Measurements from ENCODE around the gene TTC33. TPM values are rescaled to one million over a fixed set of nuclear protein-coding genes. Genes with fewer than 3 reads are reported as not detected.
A peak's percentile ranks its signal among the peaks of the same experiment; 100 is the strongest.

TTC33 gene
- total RNA-seq, 1 donor from 2014 or later = 7.0 TPM

DNA sequence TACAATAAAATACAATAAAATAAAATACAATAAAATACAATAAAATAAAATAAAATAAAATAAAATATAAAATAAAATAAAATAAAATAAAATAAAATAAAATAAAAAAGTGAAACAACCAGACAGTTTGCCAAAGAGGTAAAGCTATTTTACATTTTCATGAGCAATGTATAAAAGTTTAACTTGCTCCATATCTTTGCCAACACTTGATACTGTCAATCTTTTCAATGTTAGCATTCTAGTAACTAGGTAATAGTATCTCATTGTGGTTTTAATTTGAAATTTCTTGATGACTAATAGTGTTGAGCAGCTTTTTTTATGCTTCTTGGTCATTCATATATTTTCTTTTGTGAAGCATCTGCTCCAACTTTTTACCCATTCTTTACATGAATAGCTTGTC is 17.3 kb downstream of the TTC33 start:
- intact Hi-C loops (cut with DNase I) = loop anchor here (10.0 kb wide), 1 partner anchor 1154 kb away; no protein-coding TSS in a partner anchor
- TF ChIP-seq, protein P1, sequence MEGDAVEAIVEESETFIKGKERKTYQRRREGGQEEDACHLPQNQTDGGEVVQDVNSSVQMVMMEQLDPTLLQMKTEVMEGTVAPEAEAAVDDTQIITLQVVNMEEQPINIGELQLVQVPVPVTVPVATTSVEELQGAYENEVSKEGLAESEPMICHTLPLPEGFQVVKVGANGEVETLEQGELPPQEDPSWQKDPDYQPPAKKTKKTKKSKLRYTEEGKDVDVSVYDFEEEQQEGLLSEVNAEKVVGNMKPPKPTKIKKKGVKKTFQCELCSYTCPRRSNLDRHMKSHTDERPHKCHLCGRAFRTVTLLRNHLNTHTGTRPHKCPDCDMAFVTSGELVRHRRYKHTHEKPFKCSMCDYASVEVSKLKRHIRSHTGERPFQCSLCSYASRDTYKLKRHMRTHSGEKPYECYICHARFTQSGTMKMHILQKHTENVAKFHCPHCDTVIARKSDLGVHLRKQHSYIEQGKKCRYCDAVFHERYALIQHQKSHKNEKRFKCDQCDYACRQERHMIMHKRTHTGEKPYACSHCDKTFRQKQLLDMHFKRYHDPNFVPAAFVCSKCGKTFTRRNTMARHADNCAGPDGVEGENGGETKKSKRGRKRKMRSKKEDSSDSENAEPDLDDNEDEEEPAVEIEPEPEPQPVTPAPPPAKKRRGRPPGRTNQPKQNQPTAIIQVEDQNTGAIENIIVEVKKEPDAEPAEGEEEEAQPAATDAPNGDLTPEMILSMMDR (IDR thresholded peaks at IDR 0.05) = no peak
- no peak for DNase-seq (ENCODE audit: low spot score in 2 of 2)
- peaks cover 0 to 4% of the 10 kb centered on the region in 2 donors for H3K4me1 ChIP-seq
- no peaks in the 10 kb centered on the region for H3K27me3 ChIP-seq
- peaks cover 0 to 25% of the 10 kb centered on the region in 2 donors for H3K36me3 ChIP-seq
- H3K4me3 ChIP-seq = no peak overlapping the region
- H3K27ac ChIP-seq = no peak overlapping the region
- no peaks in the 10 kb centered on the region for H3K9me3 ChIP-seq

DNA sequence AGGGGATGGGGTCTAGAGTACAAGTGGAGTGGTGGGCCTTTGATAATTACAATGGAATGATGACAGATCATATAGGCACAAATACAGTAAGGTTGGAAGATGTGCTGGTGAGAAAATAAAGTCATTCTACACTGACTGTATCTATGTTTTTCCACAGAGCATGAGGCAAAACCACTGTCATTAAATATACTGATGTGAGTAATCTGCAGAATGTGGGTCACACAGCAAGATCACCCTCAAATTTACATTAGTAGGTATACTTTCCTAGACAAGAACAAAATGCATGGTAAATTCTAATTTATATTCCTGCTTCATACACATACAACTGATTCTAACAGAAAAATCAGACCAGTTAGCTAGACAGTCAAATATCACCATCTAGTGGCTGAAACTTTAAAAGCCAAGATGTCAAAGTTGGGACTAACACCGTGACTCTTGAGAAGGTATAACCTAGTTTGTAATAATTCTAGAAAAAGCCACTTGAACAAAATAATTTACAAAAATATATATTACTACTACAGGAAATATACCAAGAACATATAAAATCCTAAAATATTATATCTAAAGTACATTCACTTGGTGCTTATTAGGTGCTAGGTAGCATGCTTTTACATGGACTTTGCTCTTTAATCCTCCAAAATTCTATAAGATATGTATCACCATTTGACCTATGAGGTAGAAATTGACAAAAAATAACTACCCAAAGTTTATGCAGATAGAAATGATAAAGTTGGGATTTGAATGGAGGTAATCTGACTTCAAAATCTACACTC is 19.5 kb downstream of the TTC33 start:
- no peaks in the 10 kb centered on the region for H3K9me3 ChIP-seq
- intact Hi-C loops (cut with DNase I) = loop anchor here (10.0 kb wide), 1 partner anchor 1151 kb away; no protein-coding TSS in a partner anchor
- TF ChIP-seq, protein P1 (IDR thresholded peaks at IDR 0.05) = peak; percentile 47 to 68 (median 56)
- no peaks in the 10 kb centered on the region for H3K27me3 ChIP-seq
- DNase-seq (ENCODE audit: low spot score in 2 of 2) = no peak
- no peak overlapping the region for H3K4me3 ChIP-seq
- H3K4me1 ChIP-seq = peaks cover 0 to 5% of the 10 kb centered on the region in 2 donors
- H3K27ac ChIP-seq = no peak overlapping the region
- H3K36me3 ChIP-seq = peaks cover 0 to 16% of the 10 kb centered on the region in 2 donors

DNA sequence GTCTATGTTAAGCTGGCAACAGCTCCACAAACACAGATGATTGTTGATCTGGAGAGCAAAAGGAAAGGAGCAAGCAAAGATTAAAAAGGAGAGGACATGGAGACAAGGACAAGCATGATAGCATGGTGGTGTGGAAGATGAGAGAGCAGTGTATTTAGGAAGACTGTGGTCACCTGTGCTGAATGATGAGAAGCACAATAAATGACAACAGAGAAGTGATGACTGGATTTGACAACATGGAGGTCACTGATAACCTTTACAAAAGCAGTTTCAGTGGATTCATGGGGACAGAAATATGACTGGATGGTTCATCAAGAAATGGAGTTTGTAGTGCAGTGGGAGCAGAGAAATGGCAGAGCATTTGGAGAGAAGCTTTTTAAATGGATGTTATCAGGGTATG is 20.2 kb downstream of the TTC33 start:
- H3K4me1 ChIP-seq = peaks cover 0 to 5% of the 10 kb centered on the region in 2 donors
- H3K36me3 ChIP-seq = peaks cover 0 to 10% of the 10 kb centered on the region in 2 donors
- no peak for DNase-seq (ENCODE audit: low spot score in 2 of 2)
- H3K27ac ChIP-seq = no peak overlapping the region
- no peaks in the 10 kb centered on the region for H3K9me3 ChIP-seq
- intact Hi-C loops (cut with DNase I) = loop anchor here (10.0 kb wide), 1 partner anchor 1151 kb away; no protein-coding TSS in a partner anchor
- no peak overlapping the region for H3K4me3 ChIP-seq
- no peaks in the 10 kb centered on the region for H3K27me3 ChIP-seq
- TF ChIP-seq, protein P1 (IDR thresholded peaks at IDR 0.05) = no peak

DNA sequence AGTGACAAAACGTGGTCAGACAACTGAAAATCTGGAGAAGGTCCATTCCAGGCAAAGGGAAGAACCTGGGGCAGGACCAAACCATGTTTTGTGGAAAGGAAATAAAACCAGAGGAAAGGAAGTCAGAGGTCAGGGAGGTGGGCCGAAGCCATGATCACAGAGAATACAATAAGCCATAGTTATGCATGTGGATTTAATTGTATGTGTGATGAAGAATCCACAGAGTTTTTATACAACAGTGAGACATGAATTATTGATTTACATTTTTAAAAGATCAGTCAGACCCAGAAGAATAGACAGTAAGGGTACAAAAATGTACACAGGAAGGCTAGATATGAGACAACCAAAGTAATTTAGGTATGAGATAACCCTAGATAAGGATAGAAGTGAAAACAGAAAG is 20.8 kb downstream of the TTC33 start:
- intact Hi-C loops (cut with DNase I) = loop anchor here (10.0 kb wide), 1 partner anchor 1150 kb away; no protein-coding TSS in a partner anchor
- Histone ChIP-seq H3K36me3 (peaks cover 0 to 6% of the 10 kb centered on the region in 2 donors), H3K9me3 (no peaks in the 10 kb centered on the region), H3K4me1 (peaks cover 0 to 5% of the 10 kb centered on the region in 2 donors), H3K4me3 (no peak overlapping the region), H3K27me3 (no peaks in the 10 kb centered on the region), H3K27ac (no peak overlapping the region)
- DNase-seq (ENCODE audit: low spot score in 2 of 2) = no peak
- TF ChIP-seq, protein P1 (IDR thresholded peaks at IDR 0.05) = no peak

DNA sequence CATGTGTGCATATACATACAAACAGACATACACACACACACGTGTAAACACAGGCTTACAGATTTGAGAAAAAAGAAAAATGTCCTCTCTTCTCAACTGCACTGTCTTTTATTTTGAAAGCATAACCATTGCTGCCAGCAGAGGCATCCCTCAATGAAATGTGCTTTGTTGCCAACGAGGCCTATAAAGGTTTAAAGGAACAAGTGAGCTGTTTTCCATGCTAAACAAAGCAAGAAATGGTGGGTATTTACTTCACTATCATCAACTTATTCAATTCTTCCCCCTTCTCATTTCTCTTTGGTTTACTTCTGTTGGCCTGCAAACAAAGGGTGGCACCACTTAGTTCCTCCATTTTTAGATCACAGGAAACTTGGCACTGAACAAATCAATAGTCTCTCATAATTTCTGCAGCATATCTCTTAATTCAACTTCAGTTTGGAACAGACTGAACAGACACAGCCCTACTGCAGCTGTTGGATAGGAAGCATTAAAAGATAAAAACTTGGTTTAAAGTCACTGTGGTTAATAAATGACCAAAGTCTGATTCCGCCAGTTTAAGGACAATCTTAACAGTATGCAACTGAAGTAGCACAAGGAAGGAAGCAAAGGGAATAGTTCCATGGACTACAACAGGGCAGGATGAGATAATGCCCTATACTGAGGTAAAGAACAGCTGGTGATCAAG is 21.7 kb downstream of the TTC33 start:
- TF ChIP-seq, protein P1 (IDR thresholded peaks at IDR 0.05) = no peak
- Histone ChIP-seq H3K9me3 (no peaks in the 10 kb centered on the region), H3K27ac (no peak overlapping the region), H3K27me3 (no peaks in the 10 kb centered on the region), H3K4me3 (no peak overlapping the region), H3K4me1 (peaks cover 0 to 5% of the 10 kb centered on the region in 2 donors), H3K36me3 (peaks cover 0 to under 1% of the 10 kb centered on the region in 2 donors)
- intact Hi-C loops (cut with DNase I) = loop anchor here (10.0 kb wide), 1 partner anchor 1149 kb away; no protein-coding TSS in a partner anchor
- DNase-seq (ENCODE audit: low spot score in 2 of 2) = no peak
